Right ventricle myocardium superior (tissue), 1 donor: ENCODE results near the gene HPN. TPM values are rescaled to one million over a fixed set of nuclear protein-coding genes. Genes with fewer than 3 reads are reported as not detected.

ENCODE experiments used
- ATAC-seq: fragments of 200-7000 bp; cut with Tn5 transposase; one replicate; pipeline ENCODE4 v1.9.1; 2020; ENCODE audit warnings: mild to moderate bottlenecking; ENCODE audit not compliant: poor library complexity
- DNase-seq: peaks from one replicate; pipeline ENCODE4 v3.0.0-alpha.2; 2020
- intact Hi-C: fragments of 100-400 bp; cut with DNase I; formaldehyde crosslinking; loops from one replicate; pipeline ENCODE4 v1.11.2; 2022
- total RNA-seq: library from RNA; stranded (reverse); fragmentation: NEBNext Ultra II Directional; extraction: Animal tissue kit (Norgen Biotek cat#: 25700); gene quantifications from one replicate; pipeline ENCODE4 v1.2.1, GENCODE V29; 2021
- donor health status: DM: no; HTN: yes; CAD: no; lungs with severe emphysema.

HPN gene
- total RNA-seq, 1 donor from 2014 or later = 5.6 TPM

DNA sequence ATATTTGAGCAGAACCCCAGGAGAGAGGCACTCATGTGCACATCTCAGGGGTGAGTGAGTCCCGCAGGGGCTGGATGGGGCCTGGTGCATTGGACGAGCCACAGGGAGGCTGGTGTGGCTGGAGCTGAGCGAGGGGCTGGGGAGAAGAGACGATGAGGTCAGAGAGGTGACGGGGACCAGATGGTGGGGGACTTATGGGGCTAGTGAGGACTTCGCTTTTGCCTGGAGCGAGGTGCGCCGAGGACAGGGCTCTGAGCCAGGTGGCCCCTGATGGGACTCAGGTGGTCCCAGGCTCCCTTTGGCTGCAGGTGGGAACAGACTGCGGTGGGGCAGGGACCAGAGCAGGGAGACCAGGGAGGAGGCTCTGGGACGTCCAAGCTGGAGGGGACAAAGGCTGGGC, 67.2 kb downstream of the HPN start:
- DNase-seq (no peak), ATAC-seq (no peak)
- intact Hi-C loops = no loop called here

DNA sequence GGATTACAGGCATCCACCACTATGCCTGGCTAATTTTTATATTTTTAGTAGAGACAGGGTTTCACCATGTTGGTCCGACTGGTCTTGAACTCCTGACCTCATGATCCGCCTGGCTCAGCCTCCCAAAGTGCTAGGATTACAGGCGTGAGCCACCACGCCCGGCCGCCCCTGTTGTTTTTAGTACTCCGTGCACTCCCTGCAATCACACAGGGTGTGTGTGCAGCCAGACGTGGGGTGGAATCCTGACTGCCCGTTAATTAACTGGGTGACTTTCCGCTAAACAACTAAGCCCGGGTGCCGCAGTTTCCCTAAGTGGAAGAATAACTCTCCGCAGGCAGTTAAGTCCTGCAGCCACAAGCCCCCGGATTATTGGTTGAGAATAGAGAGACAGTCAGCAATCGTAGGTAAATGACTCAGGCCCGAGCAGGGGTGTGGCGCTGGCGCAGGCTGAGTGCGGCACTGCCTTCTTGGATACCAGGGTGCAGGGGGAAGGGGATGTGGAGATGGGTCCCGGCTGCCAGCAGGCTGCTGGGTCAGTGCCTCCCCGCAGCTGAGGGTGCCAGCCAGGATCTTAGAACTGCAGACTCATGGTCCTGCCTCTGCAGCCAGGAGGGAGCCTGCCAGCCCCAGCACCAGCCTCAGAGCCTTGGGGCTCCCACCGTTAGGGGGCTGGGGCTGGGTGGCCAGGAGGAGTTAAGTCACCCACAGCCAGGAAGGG, 68.0 kb downstream of the HPN start:
- intact Hi-C loops = no loop called here
- no peak for ATAC-seq
- no peak for DNase-seq

GRCh38 chr19:35110974-35111373, 69.5 kb downstream of the HPN start:
- DNase-seq = no peak
- intact Hi-C loops = no loop called here
- no peak for ATAC-seq

DNA sequence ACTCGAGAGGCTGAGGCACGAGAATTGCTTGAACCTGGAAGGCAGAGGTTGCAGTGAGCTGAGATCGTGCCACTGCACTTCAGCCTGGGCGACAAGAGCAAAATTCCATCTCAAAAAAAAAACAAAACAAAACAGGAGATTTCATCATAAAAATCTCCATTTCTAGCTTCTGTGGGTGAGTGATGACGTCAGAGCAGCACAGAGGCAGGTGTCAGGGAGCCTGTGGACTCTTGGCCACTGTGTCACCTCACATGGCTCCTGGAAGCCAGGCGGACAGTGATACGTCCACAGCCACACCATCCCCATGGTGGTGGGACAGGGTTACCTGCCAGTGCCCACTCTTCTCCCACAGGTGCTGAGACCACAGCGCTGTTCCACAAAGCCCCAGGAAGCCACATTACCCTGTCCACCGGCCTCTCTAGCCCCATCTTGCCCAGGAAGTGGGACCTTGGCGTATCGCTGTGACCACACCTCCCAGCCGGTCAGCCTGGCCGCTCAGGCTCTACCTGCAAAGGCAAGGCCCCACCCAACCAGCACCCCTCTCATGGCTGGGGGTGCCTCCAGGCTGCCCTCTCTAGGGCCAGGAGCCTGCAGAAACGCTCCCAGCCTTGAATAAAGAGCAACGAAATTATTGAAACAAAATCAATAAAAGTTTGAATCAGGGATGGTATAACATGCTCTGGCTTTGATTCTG, 71.6 kb downstream of the HPN start:
- intact Hi-C loops = no loop called here
- ATAC-seq (no peak), DNase-seq (no peak)

- intact Hi-C loops = loop anchor here (1.0 kb wide), 1 partner anchor 21 kb away; the partner anchor contains the start of gene LGI4
- DNase-seq = peak; percentile 86
- peak; percentile 87 for ATAC-seq
These were observed 73.0 kb downstream of the HPN start for GRCh38 chr19:35114353-35115176.

- DNase-seq = no peak
- intact Hi-C loops = no loop called here
- peak; percentile 14 for ATAC-seq
These were observed 73.8 kb downstream of the HPN start, which contains the start of gene FXYD3 for GRCh38 chr19:35115177-35115951. Gene FXYD3 (plus strand): TSS chr19:35115823. CDS start chr19:35119377, 3,554 bp downstream.

Other genes starting within 250 kb of the HPN start
- 2.6 TPM for gene ZNF30, start 114.8 kb upstream of the HPN start, total RNA-seq
- gene ZNF792, start 77.5 kb upstream of the HPN start, total RNA-seq = 3.3 TPM
- 25.5 TPM for gene GRAMD1A, start 41.4 kb upstream of the HPN start, total RNA-seq
- gene SCN1B, start 11.3 kb upstream of the HPN start, total RNA-seq = 48.2 TPM
- gene FXYD3, start 74.1 kb downstream of the HPN start, total RNA-seq = 1.3 TPM
- gene LGI4, start 93.3 kb downstream of the HPN start, total RNA-seq = 8.1 TPM
- 580 TPM for gene FXYD1, start 97.1 kb downstream of the HPN start, total RNA-seq
- gene FXYD7, start 101.5 kb downstream of the HPN start, total RNA-seq = not detected
- gene FXYD5, start 113.0 kb downstream of the HPN start, total RNA-seq = 20.9 TPM
- not detected for gene FAM187B, start 187.0 kb downstream of the HPN start, total RNA-seq
- gene LSR, start 207.3 kb downstream of the HPN start, total RNA-seq = 4.5 TPM
- gene USF2, start 227.2 kb downstream of the HPN start, total RNA-seq = 141 TPM
- not detected for gene HAMP, start 240.8 kb downstream of the HPN start, total RNA-seq